Measurements from ENCODE around the gene RNF125.

- peak in 1 of 3 donors; percentile 37 for TF ChIP-seq POLR2AphosphoS5 (IDR thresholded peaks at IDR 0.05)
- no peak for TF ChIP-seq POLR2A (IDR thresholded peaks at IDR 0.05)
- TF ChIP-seq, protein P1, sequence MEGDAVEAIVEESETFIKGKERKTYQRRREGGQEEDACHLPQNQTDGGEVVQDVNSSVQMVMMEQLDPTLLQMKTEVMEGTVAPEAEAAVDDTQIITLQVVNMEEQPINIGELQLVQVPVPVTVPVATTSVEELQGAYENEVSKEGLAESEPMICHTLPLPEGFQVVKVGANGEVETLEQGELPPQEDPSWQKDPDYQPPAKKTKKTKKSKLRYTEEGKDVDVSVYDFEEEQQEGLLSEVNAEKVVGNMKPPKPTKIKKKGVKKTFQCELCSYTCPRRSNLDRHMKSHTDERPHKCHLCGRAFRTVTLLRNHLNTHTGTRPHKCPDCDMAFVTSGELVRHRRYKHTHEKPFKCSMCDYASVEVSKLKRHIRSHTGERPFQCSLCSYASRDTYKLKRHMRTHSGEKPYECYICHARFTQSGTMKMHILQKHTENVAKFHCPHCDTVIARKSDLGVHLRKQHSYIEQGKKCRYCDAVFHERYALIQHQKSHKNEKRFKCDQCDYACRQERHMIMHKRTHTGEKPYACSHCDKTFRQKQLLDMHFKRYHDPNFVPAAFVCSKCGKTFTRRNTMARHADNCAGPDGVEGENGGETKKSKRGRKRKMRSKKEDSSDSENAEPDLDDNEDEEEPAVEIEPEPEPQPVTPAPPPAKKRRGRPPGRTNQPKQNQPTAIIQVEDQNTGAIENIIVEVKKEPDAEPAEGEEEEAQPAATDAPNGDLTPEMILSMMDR (IDR thresholded peaks at IDR 0.05) = no peak
- no peak for TF ChIP-seq EP300 (IDR thresholded peaks at IDR 0.05)
Observed at GRCh38 chr18:31983020-31983419, 35.6 kb upstream of the RNF125 start.

Data from stomach (tissue), 4 donors.